NCI-H2107 (cell line): Measurements from ENCODE around the gene GALNT4.
A peak's percentile ranks its signal among the peaks of the same experiment; 100 is the strongest.

ENCODE experiments used
- DNase-seq: peaks from one replicate; lab custom pipeline; 2025; lab: John Stamatoyannopoulos, UW

Gene GALNT4

DNA sequence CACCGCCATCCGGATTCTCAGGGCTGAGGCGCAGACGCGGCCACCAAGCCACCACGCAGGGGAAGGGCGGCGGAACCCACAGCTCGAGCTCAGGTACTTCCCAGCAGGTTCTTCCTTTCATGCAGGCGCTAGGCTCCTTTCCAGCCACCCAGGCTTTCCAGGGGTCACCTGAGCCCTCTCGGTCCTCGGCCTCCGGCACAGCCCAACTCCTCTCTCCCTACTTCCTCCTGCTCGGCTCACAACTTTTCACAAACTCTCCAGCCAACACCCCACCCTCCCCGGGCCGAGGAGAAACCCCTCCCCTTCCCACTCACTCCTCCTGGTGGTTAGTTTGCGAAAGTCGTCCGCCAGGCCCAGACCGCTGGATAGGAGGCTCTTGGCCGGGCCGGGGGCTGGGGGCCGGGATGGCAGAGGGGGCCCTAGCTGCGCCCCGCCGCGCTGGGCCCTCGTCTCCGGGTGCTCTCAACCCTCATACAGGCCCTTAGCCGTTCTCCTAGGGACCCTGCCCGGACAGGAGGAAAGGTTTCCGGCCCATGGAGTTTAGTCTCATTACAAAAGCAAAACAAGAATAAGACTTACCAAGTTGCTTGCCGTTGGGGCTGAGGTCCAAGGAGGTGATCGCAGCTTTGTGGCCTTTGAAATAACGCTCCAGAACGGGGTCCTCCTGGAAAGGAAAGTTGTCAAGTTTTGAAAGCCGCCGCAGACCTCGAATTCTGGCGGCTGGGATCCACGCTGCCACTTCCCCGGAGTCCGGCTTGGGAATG, at the start of gene GALNT4:
Gene GALNT4, minus strand, starts transcription at position 256 of the 764 bp plus-strand sequence. Its CDS starts 247 bp downstream, at position 9.
- DNase-seq: peak; percentile 58

DNA sequence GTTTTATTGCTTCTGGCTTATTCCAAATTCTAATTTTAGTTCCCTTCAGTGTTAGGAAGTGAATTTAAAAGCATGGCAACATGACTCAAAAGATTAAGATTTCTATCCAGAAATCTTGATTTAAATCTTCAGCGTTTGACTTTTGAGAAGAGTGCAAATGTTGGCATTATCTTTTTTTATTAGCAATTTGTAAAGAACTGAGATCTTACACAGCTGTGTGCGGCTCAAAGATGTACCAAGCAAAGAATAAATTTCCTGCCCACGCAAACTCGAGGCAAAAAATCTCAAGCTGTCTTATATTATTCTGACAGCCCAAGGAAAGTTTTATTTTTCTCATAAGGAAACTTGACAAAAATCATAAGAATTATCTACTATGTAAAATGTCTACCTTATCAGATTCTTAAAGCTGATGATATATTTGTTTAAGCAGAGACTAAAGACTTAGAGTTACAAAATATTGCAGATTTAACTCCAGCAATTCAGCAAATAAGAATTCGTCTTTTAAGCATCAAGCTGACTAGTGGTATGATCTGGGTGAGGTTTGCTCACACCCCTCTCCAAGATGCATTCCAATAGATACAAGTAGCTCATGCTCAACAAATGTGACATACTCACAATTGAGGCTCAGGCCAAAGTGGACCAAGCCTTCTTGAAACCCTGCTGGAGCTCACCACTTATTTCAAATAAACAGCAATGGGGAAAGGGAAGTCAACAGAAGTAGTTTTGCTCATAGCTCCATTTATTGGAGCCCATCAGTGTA, 48.6 kb upstream of the GALNT4 start:
- DNase-seq: no peak

DNA sequence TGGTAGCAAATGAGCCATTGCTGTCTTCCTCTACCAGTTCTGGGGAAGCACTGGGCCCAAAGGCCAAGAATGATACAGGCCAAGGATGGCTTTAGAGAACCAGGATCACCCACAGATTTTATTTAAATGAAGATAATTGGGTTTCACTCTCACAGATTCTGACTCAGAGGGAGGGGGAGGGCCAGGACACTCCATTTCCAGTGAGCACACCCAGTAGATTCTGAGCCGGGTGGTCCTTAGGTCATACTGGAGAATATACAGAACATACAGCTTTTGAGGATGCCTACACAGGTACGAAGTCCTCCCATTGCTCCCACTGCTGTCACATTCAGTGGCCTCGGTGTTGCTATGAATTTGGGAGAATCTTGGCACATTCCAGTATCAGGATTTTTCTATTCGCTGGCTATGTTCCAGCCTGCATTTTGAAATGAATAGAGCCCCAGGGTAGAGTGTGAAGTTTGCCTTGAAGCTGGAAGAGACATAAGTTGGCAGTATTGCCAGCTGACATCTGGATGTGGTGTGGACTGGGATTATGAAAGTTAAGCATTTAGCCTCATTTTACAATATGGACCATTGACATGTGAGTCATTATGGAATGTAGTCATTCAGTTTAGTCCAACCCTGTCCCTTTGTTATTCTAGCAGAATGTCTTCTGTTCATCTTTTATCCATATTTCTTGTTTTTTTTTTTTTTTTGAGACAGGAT, 47.0 kb upstream of the GALNT4 start:
- DNase-seq: no peak

DNA sequence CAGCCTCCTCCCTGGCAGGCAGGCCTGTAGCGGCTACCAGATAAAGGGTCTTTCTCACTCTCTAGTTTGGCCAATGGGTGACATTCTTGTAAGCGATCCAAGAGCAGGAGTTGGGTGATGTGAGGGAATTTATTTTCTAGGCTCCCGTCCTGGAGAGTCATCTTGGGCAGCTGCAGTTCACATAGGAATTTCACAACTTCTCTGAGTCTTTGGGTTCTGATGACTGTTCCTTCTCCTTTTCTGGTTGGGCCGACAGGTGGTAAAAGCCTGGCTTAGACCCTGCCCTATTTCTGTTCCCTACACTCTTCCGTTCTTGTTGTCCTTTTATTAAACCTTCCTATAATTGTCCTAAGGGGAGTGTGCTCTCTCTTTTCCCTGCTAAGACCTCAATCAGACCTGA, 43.9 kb upstream of the GALNT4 start:
- no peak for DNase-seq

DNA sequence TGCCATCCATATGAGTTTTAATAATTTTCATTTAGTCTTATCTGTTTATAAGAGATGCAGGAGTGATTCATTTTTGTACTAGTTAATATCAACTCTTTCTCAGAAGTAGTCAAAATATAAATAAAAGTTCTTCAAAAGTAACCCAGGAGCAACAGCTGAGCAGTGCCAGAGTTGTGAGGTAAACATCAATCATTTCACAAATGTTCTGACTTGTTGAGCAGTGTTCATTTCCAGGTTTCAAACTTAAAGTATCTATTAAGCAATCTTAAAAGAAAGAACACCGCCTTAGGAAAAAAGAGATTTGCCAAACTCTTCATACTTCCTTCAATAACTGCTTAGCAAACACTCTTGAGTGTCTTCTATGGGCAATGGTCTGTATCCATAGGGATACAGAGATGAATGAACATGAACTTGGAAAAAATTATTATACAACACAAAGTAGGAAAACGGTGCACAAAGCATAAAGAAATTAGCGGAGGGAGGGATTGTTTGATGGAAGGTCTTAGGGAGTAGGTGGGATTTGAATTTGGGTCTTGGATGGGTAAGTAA, 43.2 kb upstream of the GALNT4 start:
- DNase-seq: no peak

DNA sequence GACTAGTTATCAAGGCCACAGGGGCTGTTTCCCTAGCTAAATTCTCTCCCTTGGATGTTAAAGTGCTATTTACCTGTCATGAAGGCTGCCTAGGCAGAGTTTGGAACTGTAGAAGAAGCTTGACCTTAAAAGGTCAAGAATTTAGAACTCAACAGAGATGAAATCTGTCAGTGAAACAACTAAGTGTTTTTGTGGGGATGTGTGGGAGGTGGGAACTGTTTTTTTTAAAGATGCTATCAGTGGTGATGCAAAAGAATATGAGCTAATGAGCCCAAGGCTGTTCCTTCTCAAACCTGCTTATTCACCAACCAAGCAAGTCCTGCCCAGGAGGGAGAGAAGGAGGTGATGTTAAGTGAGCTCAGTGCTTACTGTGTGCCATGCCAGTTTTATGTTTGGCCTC, 42.0 kb upstream of the GALNT4 start:
- no peak for DNase-seq

DNA sequence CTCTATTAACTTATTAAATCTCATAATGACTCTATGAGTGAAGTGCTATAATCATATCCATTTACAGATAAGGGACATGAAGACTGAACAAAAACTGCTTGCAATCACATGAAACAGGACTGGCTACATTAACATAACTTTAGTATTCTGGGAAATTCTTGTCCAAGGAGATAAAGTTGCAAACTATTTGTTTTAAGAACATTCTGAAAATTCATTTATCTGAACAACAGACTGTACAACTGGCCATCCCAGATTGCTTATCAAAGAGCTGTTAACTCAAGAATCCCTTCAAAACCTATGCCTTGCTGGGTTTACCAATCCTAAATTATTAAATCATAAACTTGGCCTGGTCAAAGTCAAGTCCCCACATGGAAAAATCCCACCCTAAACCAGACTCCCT, 40.4 kb upstream of the GALNT4 start:
- DNase-seq: no peak

DNA sequence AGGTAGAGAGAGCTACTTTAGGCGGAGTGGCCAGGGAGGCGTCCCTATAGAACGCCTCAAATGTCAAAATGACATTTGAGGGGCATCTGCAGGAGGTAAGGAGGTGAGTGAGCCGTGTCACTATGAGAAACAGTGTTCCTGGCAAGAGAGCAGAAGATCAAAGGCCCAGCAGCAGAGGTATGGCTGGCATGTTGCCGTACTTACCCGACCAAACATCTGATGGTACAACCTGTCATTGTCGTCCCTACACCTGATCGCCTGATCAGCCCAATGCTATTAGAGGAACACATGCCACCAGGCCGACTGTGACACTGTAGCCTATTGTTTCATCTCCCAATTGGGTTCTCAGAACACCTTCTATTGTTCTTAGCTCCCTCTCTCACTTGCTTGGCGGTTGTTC, 35.2 kb upstream of the GALNT4 start:
- DNase-seq: no peak

DNA sequence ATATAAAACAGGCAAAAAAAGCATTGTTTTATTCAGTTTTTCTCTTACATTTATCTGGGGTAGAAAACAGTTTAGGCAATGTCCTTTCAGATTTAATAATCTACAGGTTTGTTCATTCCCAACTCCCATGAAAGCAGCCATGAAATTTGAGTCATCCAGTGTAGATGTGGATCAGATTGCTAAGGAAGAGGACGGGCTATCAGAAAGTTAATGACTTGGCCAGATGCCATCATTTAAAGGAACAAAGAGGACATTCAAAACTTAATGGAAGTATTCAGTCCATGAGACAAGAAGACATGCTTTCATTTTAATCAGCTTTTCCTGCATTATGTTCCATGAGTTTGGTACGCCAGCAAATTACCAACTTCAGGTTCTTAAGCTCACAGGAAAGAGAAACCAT, 32.4 kb upstream of the GALNT4 start:
- no peak for DNase-seq

DNA sequence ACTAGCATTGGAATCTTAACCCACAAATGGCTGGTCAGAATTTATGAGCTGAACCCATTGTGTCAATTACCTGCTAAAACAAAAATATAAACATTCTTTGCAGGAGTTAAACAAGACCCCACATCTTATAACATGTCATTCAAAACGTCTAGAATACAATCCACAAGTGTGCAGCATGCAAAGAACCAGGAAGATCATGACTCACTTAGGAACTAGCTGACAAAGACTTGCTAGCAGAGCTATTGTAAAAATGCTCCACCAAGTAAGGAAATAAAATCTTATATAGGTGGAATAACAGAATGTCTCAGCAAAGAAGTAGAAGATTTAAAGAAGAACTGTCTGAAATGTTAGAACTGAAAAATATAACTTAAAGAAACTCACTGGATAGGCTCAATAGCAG, 27.8 kb upstream of the GALNT4 start:
- no peak for DNase-seq

DNA sequence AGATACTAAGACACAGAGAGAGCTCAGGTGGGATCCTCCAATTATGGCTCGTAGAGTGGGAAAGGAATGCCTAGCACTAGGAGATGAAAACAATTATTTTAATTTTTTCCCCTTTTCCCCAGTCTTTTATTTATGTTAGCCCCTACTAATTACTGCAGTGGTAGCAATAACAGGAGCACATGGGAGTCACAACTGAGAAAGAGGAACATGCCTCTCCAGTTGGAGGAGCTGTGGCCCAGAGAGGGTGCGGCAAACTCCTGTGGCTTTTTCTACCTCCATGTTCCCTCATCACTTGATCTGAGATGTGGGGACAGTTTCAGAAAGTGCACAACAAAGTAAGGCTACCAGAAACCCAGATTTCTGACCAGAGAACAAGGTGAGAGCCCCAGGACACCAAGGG, 27.2 kb upstream of the GALNT4 start:
- DNase-seq: no peak

DNA sequence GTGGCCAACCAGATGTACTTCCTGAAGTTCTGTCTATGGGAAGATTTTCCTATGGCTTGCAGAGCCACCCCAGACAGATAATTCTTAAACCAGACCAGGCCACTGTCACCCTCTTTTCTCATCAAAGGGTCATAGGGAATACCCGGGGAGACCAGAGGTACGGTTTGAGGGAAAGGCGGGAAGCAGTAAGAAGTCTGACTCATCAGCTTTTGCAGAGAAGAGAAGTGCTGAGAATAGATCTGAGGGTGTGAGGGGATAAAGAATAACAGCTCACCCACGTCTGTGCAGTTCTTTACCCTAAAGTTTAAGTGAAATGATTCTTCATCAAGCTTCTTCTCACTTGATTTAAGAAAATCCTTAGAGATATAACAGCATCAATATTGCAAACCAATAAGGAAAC, 22.5 kb upstream of the GALNT4 start:
- no peak for DNase-seq

DNA sequence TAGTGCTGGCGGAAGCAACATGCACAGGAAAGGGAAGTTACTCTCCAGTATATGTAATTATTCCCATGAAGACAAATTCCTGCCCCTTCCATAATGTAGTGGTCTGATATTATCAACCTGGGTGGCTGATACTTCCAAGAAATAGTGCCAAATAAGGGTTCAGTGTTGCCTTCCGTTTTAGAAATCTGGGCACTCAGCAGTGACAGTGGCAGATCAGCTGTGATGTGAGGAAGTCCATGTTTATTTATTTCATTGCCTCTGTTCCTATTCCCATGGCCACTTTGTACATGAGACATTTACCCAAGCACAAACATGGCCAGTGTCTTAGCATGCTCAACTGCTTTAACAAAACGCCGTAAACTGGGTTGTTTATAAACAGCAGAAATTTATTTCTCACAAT, 21.6 kb upstream of the GALNT4 start:
- DNase-seq: no peak

DNA sequence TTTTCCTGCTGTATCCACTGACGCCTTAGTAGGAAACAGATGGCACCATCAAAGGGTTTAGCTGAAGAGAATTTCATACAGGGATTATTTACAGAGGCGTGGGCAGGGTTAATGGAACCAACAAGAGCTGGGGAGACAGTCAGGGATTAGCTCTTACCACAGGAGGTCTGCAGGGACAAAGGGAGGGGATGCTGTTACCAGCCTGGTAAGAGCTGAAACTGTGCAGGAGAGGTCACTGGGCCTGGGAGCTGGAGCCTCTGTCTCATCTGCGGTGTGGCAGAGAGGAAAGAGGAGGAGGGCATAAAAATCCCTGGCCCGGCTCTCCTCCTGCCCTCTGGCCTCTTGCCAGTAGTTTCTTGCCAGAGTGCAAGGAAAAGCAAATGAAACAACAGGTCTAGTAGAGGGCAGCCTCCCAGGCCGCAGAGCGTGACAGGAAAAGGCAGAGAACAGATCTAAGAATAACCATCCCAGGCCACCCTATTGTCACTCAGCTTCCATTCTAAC, 20.1 kb upstream of the GALNT4 start:
- DNase-seq: no peak

DNA sequence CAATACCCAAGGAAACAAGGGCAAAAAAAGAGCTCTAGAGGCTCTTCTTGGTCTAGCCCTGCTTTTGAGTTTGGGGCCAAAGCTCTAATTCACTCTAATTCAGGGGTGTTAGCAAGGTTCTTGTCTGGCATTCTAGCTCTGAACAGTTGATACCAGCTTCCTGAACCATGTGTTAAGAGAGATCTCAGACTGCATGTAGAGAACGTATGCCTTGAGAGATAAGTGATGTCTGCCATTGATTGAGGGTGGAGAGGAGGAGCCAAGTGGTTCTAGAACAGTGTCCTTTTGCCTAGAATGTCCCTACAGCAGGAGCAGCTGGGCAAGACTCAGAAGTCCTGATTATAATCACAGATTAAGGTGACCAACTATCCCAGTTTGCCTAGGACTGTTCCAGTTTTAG, 19.4 kb upstream of the GALNT4 start:
- DNase-seq: no peak

DNA sequence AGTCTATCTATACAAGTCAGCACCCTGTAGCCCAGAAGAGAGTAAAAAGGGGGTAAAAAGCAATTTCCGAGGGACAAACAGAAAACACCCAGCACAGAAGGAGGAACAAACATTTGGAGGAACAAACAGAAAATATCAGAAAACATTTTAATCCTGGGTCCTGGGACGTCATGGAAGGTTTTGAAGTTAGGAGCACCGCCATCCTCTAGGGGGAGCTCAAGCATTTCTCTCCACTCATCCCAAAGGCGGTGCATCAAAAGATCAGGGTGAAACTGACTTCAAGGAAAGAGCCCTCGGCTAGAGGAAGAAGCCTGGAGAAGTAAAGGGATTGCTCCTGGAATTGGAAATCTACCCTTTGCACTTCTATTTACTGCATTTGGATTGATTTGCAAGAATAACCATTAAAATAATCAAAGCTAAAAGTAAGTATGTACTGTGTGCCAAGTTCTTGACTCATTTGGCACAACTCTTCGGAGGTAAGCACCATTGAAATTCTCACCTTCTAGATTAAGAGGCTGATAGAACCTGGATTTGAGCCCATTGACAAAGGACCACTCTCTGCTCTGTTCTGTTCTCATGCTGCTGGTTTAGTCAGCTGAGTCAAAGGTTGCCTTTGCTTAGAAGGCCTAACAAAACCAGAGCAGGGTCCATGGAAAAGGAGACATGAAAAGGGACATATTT, 18.5 kb upstream of the GALNT4 start:
- DNase-seq: peak; percentile 57

DNA sequence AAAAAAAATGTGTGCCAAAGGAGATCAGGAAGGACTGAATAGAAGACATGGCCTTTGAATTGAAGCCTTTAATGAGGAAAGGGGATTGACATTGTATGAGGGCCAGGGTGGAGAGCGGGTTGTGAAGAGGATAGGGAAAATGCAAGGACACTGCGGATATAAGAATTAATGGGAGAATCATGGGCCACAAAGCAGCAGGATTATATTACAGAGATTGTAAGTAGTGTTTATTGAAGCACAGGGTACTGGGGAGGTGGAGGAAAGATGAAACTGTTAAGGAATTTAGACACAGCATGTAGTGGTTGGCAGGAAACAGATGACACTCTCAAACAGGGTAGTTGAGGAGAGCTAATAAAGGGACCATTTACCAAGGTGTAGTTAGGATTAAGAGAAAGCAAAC, 17.6 kb upstream of the GALNT4 start:
- DNase-seq: no peak

DNA sequence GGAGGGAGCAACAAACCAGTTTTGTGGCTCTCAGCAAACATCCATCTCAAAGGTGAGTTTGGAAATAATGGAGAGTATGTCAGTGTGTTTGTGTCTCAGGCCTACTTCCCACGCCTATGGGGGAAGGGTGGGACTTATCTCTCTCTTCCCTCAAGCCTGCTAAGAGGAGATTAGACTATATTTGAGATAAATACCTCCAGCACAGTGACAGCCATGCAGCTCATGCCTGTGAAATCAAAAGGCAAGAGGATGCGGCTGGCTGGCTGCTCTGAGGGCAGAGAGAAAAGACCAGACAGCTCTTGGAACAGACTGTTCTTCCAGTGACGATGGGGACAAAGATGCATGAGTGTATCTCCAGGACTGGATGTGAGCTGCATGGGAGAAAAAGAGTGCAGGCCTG, 16.0 kb upstream of the GALNT4 start:
- DNase-seq: no peak

DNA sequence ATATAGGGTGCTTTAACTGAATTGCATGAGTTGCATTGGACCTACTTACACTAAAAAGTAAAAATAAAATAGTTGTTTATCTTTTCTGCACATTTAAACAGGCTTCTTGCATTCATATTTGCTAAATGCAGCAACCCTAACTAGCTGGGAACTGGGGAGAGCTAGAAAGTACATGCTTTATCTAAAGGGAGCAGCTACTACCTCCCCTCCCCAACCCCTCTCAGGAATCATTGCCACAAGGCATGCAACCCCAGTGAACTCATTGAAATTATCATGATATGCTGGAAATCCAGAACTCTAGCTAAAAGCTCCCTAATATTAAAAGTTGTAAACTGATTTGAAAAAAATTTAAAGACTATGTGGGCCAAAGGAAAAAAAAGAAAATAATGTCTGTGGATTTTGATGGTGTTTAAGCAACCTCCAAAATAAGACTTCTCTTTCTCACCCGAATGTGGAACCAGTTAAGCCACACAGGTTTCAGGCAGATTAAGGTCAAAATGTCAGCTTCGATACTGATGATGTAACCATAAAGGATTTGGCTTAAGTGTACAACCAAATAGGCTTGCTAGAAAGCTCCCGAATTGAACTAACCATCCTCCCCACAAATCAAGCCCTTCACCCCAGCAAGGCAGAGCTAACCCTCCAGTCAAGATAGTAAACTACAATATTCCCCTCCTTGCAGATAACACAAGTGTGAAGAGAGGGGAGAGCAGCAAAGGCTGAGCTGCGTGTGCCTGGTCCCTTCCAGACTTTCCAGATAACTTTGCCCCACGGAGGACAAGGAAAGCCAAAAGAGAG, 15.0 kb upstream of the GALNT4 start:
- no peak for DNase-seq

DNA sequence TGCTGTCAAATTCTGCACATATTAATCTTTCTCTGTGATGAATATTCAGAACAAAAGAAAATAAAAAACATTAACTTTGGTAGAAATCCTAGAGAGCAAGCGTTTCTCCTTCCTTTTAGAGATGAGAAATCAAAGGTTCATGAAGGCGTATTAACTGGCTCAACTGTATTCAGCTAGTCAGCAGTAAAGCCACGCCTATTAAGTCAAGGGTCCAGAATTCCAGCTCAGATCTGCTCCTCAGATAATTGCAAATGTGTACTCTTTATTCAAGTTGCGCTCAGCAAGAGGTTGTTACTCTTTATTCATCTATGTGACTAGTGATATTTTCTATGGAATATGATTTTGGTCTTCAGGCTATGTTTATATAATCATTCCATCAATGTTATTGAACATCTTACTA, 14.3 kb upstream of the GALNT4 start:
- DNase-seq: no peak

DNA sequence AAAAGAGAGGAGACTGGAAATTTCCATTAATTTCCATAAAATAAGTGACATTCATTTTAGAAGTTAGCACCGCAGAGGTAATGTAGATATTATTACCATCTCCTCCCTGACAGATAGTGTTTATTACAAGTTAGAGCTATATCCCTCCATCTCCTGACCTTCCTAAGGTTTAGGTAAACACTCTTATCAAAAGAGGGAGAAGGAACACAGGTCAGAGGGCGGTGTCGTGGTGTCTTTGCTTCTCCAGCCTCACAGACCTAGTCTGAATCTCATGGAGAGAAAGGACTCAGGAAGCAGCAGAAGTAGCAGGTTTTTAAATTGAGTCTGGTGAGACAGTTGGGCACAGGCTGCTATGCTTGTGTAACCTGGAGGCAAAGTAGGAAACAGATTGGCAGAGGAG, 12.8 kb upstream of the GALNT4 start:
- DNase-seq: no peak
